ENCODE results near the gene TFRC. TPM values are rescaled to one million over a fixed set of nuclear protein-coding genes. Genes with fewer than 3 reads are reported as not detected.

Gene TFRC
- polyA plus RNA-seq, 3 donors = 6.6 to 43.1 (median 7.9) TPM

- no peak overlapping the region for H3K9ac ChIP-seq (ENCODE audit: insufficient read depth, low read length, poor library complexity, severe bottlenecking)
- no peaks in the 10 kb centered on the region for H3K27me3 ChIP-seq (ENCODE audit: control insufficient read depth in 2 of 2, insufficient read depth in 2 of 2, low read length in 2 of 2)
- Mint-ChIP-seq H3K36me3 (no peaks in the 10 kb centered on the region), H3K9me3 (peaks cover 0 to 14% (median 0%) of the 10 kb centered on the region in 7 donors), H3K27ac (peak overlapping the region; percentile 49 to 94 (median 80)), H3K4me3 (no peak overlapping the region), H3K27me3 (ENCODE audit: low read depth in 3 of 3) (peaks cover 0 to 2% (median 1%) of the 10 kb centered on the region in 3 donors), H3K4me1 (peaks cover 47% of the 10 kb centered on the region)
- TF ChIP-seq, protein P1, sequence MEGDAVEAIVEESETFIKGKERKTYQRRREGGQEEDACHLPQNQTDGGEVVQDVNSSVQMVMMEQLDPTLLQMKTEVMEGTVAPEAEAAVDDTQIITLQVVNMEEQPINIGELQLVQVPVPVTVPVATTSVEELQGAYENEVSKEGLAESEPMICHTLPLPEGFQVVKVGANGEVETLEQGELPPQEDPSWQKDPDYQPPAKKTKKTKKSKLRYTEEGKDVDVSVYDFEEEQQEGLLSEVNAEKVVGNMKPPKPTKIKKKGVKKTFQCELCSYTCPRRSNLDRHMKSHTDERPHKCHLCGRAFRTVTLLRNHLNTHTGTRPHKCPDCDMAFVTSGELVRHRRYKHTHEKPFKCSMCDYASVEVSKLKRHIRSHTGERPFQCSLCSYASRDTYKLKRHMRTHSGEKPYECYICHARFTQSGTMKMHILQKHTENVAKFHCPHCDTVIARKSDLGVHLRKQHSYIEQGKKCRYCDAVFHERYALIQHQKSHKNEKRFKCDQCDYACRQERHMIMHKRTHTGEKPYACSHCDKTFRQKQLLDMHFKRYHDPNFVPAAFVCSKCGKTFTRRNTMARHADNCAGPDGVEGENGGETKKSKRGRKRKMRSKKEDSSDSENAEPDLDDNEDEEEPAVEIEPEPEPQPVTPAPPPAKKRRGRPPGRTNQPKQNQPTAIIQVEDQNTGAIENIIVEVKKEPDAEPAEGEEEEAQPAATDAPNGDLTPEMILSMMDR (IDR thresholded peaks at IDR 0.05) = no peak
- H3K79me2 ChIP-seq (ENCODE audit: insufficient read depth, low read length) = no peaks in the 10 kb centered on the region
- peak overlapping the region; percentile 42 for H3K4me2 ChIP-seq (replicated peaks; ENCODE audit: extremely low read depth, low read length, poor library complexity, severe bottlenecking)
- H2AFZ ChIP-seq (ENCODE audit: insufficient read depth, low read depth, low read length, poor library complexity, severe bottlenecking) = peak overlapping the region; percentile 66
- H3K9me3 ChIP-seq (replicated peaks in 1 of 2; ENCODE audit: control insufficient read depth in 1 of 2, insufficient read depth in 1 of 2, low read length in 2 of 2) = peaks cover 0 to 9% of the 10 kb centered on the region in 2 donors
- 12% methylated on average over 7 of the region's 11 CpGs for WGBS (ENCODE audit: insufficient coverage)
- H3K4me3 ChIP-seq (replicated peaks in 1 of 3; ENCODE audit: low read depth in 2 of 3, low read length in 3 of 3) = peak overlapping the region in 1 of 3 experiments; percentile 39
- peaks cover 49 to 61% of the 10 kb centered on the region in 2 donors for H3K4me1 ChIP-seq (ENCODE audit: control insufficient read depth in 1 of 2, insufficient read depth in 2 of 2, low read length in 2 of 2)
- intact Hi-C loops (cut with micrococcal nuclease) = loop anchor here in 1 of 2 donors (10.0 kb wide), 1 partner anchor 48 kb away; no protein-coding TSS in a partner anchor
- H4K20me1 ChIP-seq (ENCODE audit: insufficient read depth, low read length) = no peaks in the 10 kb centered on the region
- no peaks in the 10 kb centered on the region for H3K36me3 ChIP-seq (replicated peaks in 1 of 2; ENCODE audit: control insufficient read depth in 1 of 2, insufficient read depth in 2 of 2, low read length in 2 of 2)
- DNase-seq = peak in 1 of 3 donors; percentile 27
- H3K27ac ChIP-seq (ENCODE audit: low read depth in 1 of 2, low read length in 2 of 2) = peak overlapping the region; percentile 35 to 70
Measured at GRCh38 chr3:196096382-196096953, 14.6 kb upstream of the TFRC start.

GRCh38 chr3:196093317-196094111 lies 11.6 kb upstream of the TFRC start:
- Histone ChIP-seq H3K4me2 (replicated peaks; ENCODE audit: extremely low read depth, low read length, poor library complexity, severe bottlenecking) (no peak overlapping the region), H4K20me1 (ENCODE audit: insufficient read depth, low read length) (no peaks in the 10 kb centered on the region), H2AFZ (ENCODE audit: insufficient read depth, low read depth, low read length, poor library complexity, severe bottlenecking) (no peak overlapping the region), H3K36me3 (replicated peaks in 1 of 2; ENCODE audit: control insufficient read depth in 1 of 2, insufficient read depth in 2 of 2, low read length in 2 of 2) (no peaks in the 10 kb centered on the region), H3K79me2 (ENCODE audit: insufficient read depth, low read length) (no peaks in the 10 kb centered on the region), H3K4me3 (replicated peaks in 1 of 3; ENCODE audit: low read depth in 2 of 3, low read length in 3 of 3) (no peak overlapping the region), H3K27me3 (ENCODE audit: control insufficient read depth in 2 of 2, insufficient read depth in 2 of 2, low read length in 2 of 2) (no peaks in the 10 kb centered on the region), H3K9ac (ENCODE audit: insufficient read depth, low read length, poor library complexity, severe bottlenecking) (no peak overlapping the region), H3K4me1 (ENCODE audit: control insufficient read depth in 1 of 2, insufficient read depth in 2 of 2, low read length in 2 of 2) (peaks cover 47 to 49% of the 10 kb centered on the region in 2 donors), H3K27ac (ENCODE audit: low read depth in 1 of 2, low read length in 2 of 2) (peak overlapping the region; percentile 60 to 77), H3K9me3 (replicated peaks in 1 of 2; ENCODE audit: control insufficient read depth in 1 of 2, insufficient read depth in 1 of 2, low read length in 2 of 2) (no peaks in the 10 kb centered on the region)
- Mint-ChIP-seq H3K27ac (peak overlapping the region; percentile 83 to 92 (median 89)), H3K4me3 (no peak overlapping the region), H3K9me3 (peaks cover 0 to 3% (median 0%) of the 10 kb centered on the region in 7 donors), H3K36me3 (no peaks in the 10 kb centered on the region), H3K4me1 (peaks cover 42% of the 10 kb centered on the region), H3K27me3 (ENCODE audit: low read depth in 3 of 3) (peaks cover 0 to 2% (median 0%) of the 10 kb centered on the region in 3 donors)
- 0% methylated on average over 1 of the region's 7 CpGs for WGBS (ENCODE audit: insufficient coverage)
- TF ChIP-seq, protein P1 (IDR thresholded peaks at IDR 0.05) = no peak
- peak; percentile 78 to 90 (median 81) for DNase-seq
- intact Hi-C loops (cut with micrococcal nuclease) = loop anchor here in 1 of 2 donors (10.0 kb wide), 1 partner anchor 51 kb away; no protein-coding TSS in a partner anchor
